ENCODE measurements around the gene ALDH2.

DNA sequence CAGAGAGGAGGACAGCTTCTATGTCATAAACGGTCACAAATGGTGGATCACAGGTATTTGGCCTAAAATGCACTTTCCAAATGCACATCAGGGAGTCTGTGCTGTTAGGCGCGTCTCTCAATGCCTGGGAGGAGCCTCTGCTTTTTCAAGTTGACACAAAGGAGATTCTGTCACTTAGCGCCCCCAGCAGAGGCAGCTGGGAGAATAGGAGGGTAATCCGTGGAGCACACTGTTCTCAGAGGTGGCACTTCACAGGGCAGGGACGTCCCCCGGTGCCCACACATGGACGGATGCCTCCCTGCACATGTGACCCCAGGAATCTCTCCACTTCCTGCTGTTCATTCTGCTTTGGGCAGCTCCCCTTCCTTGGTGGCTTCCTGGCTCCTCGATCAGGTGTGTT is 19.4 kb upstream of the ALDH2 start:
- TF ChIP-seq CTCF (IDR thresholded peaks at IDR 0.05; ENCODE audit: low read depth, low read length) (no peak), POLR2A (IDR thresholded peaks at IDR 0.05; ENCODE audit: extremely low read depth, insufficient read length) (no peak), MYC (IDR thresholded peaks at IDR 0.05; ENCODE audit: low read depth, low read length) (no peak)

All from NB4 (cell line).